ENCODE results near the gene MRPL52. TPM values are rescaled to one million over a fixed set of nuclear protein-coding genes. Genes with fewer than 3 reads are reported as not detected.
"Not testable (repeated sequence)": the region's sequence is repeated elsewhere in the genome, so short reads cannot be mapped to it uniquely, and the experiment has no call there.

The MRPL52 gene
- total RNA-seq, 1 donor from 2014 or later = 196 TPM

DNA sequence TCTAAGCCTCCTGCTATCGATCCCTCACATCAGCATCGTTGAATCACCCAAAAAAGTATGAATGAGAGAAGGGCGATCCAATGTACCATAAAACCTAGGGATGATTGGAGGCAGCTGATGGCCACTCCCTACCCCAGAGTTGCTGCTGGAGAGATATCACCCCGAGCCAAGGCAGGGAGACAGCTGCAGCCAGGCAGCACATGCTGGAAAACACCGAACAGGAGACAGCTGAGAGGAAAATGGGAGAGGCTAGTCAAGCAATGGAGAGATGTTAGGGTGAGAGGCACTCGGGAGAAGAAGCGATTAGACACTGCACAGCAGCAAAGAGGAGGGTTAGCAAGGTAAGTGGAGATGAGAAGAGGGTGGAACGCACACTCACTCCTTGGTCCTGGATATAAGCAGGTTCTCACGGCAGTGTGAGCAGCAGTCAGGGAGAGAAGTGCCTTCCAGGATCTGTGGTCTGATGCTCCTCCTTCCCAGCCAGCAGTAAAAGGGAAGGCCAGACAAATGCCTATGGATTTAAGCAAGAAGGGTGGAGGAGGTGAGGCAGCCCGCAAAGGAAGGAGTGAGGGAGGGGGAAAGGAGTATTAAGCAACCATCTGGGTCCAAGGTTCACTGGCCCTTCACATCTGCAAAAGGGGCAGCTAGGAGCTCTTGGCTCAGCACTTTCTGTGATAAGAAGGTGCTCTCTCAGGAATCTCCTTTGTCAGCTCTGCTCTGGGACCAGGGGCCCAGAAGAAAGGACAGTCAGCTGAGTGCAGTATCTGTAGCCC is 14.6 kb upstream of the MRPL52 start, which contains the start of gene SLC7A7:
Gene SLC7A7 (minus strand): TSS at position 495 of the 773 bp plus-strand sequence. CDS start 2,037 bp downstream, outside the sequence.
- Mint-ChIP-seq H3K4me3 (no peak within 1 kb of the TSS), H3K4me1 (ENCODE audit: low read depth) (peaks cover 26% of the 10 kb centered on the region), H3K27me3 (ENCODE audit: insufficient read depth) (peaks cover 7% of the 10 kb centered on the region), H3K36me3 (ENCODE audit: low read depth) (no peaks in the 10 kb centered on the region), H3K9me3 (no peaks in the 10 kb centered on the region), H3K27ac (no peak within 1 kb of the TSS)
- intact Hi-C loops (cut with micrococcal nuclease) = loop anchor here (10.0 kb wide), 2 partner anchors 100 to 160 kb away; no protein-coding TSS in a partner anchor
- no peak for DNase-seq (ENCODE audit: low spot score)

DNA sequence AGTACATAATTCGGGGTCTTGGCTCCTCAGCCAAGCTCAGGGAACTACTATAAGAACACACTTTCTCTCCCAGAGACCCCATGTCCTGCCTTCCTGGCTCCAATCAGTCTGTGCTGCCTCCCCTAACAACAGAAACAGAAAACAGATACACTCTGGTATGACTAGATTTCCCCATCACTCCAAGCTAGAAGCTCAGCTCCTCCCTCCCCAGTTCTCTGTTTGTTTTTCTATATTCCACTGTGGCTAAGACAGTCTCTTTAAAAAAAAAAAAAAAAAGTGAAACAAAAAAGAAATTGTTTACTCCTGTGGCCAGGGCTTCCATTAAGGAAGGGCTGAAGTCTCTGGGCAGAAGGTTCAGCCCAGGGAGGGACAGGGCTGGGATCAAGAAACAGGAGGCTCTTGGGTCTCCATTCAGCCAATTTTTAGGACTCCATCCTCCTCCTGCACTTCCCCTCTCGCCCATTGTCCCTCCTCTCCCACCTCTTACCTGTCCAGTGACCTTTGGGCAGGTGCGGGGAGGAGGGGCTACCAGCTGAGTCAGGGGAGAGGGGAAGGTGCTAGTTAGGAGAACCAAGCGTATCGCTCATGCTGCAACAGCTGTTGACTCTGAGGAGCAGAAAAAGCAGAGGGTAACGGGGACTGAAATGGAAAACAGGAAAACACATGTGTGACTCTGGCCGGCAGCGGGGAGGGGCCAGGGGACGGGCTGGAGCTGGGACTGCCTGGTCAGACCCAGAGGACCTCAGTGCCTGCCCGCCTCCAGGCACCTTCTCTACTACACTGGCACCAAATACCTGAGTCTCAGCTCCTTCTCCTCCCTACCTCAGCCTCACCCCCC is 10.3 kb upstream of the MRPL52 start:
- no peak for DNase-seq (ENCODE audit: low spot score)

DNA sequence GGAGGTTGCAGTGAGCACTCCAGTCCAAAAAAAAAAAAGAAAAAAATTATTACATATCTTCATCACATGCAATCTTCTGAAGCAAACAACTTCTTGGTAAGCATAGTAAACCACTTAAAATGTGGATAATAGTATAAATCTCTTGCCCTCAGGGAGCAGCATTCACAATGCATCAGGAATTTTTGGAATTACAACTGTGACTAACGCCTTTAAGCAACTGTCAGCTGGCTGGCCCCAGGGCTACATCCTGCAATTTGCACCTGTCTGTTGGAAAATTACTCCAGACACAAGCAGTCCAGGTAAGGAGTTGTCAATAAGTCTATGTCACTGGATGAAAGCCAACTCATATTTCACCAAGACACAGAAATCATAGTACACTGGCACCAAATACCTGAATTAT is 9.0 kb upstream of the MRPL52 start:
- H3K4me1 Mint-ChIP-seq (ENCODE audit: low read depth) = peaks cover 38% of the 10 kb centered on the region
- H3K27ac Mint-ChIP-seq = no peak overlapping the region
- intact Hi-C loops (cut with micrococcal nuclease) = no loop called here
- no peak for DNase-seq (ENCODE audit: low spot score)
- peaks cover 8% of the 10 kb centered on the region for H3K27me3 Mint-ChIP-seq (ENCODE audit: insufficient read depth)
- H3K9me3 Mint-ChIP-seq = no peaks in the 10 kb centered on the region
- no peak overlapping the region for H3K4me3 Mint-ChIP-seq
- H3K36me3 Mint-ChIP-seq (ENCODE audit: low read depth) = peaks cover under 1% of the 10 kb centered on the region

More for the DNA sequence above, 10.3 kb upstream of the MRPL52 start:
- peaks cover 8% of the 10 kb centered on the region for H3K27me3 Mint-ChIP-seq (ENCODE audit: insufficient read depth)
- H3K27ac Mint-ChIP-seq = peak overlapping the region; percentile 70
- H3K4me3 Mint-ChIP-seq = no peak overlapping the region
- H3K4me1 Mint-ChIP-seq (ENCODE audit: low read depth) = peaks cover 31% of the 10 kb centered on the region
- no peaks in the 10 kb centered on the region for H3K36me3 Mint-ChIP-seq (ENCODE audit: low read depth)
- H3K9me3 Mint-ChIP-seq = no peaks in the 10 kb centered on the region
- intact Hi-C loops (cut with micrococcal nuclease) = loop anchor here (10.0 kb wide), 2 partner anchors 105 to 165 kb away; no protein-coding TSS in a partner anchor

DNA sequence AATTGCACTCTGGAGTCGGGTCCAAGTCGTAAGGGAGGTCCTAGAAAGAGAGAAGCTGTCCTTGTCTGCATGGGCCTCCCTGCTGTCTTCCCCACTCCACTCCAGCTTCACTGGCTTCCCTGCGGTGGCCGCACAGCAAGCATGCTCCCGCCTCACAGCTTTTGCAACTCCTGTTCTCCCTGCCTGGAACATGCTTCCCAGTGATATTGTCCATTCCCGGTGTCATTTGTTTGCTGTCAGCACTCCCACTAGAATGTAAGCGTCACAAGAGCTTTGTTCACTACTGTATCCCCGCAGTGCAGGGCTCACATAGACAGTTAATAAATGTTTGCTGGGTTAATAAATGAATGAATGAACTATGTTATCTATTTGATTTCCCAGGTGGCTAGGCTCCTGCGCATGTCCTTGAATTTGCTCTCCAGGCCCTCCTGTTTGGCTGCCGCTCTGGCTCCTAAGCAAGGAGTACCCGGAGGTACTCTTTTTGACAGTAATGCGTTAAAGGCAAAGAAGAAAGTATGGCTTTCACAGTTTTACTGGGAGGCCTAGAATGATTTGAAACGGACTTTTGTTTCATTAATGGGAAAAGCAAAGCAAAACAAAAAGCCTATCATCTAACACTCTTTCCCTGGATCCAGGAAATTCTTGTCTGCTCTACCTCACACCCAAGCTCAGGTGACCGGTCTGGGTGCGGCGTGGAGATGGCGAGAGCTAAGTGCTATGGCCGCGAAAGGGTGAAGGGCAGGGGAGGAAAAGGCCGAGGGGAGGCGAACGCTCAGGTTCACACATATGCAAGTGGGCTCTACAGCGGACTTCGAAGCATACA is 8.3 kb upstream of the MRPL52 start:
- intact Hi-C loops (cut with micrococcal nuclease) = loop anchor here (2.0 kb wide), 2 partner anchors 161 to 251 kb away; partner anchors contain the start of gene AJUBA
- Mint-ChIP-seq H3K36me3 (ENCODE audit: low read depth) (peaks cover 2% of the 10 kb centered on the region), H3K27me3 (ENCODE audit: insufficient read depth) (peaks cover 8% of the 10 kb centered on the region), H3K4me3 (peak overlapping the region; percentile 5), H3K9me3 (no peaks in the 10 kb centered on the region), H3K4me1 (ENCODE audit: low read depth) (peaks cover 35% of the 10 kb centered on the region), H3K27ac (no peak overlapping the region)
- no peak for DNase-seq (ENCODE audit: low spot score)

DNA sequence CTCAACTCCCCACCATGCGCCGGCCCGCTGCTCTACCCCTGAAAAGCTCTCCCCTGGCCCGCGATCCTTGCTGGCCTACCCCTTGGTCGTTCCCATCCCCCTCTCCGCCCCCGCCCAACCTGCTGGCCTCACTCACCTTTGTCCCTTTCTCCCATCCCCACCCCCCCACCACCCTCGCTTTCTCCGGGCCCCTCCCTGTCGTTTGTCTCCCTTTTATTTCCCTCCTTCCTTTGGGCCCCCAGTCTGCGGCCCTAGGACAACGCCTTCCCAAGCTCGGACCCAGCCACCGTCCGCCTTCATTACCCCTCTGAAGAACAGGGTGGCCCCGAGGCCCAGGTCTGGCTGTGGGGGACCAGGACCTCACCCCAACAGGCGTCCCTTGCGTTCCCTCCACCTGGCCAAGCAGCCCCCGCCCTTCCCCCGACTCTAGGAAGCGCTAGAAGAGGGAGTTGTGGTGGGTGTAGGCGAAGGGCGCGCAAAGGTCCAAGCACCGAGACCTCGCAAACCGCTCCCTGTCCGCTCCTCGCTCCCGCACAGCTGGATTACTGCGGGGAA is 7.6 kb upstream of the MRPL52 start:
- no peaks in the 10 kb centered on the region for H3K9me3 Mint-ChIP-seq

DNA sequence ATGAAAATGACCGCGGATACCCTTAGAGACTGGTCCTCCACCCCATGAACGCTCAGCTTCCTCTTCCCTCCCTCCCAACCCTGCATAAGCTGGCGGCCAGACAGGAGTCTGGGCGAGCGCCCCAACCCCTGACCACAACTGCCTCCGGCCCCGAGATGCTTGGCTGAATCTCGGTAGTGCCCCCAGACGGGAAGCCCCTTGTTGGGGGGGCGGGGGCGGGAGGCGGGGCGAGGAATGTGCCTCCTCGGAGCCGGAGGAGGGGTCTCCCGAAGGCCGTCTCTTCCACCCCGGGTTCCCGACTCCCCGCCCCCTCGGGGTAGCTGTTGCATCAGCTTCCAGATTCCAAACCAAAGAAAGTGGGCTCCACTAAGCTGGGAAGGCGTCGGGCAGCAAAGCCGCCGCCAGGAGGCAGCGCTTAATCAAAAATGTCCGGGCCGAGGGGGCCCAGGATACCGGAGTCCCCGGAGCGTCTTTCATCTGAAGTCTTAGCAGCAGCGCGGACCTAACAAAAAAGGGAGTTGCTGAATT is 7.1 kb upstream of the MRPL52 start:
- Mint-ChIP-seq H3K4me1 (ENCODE audit: low read depth) (peaks cover 35% of the 10 kb centered on the region), H3K27me3 (ENCODE audit: insufficient read depth) (peaks cover 8% of the 10 kb centered on the region), H3K4me3 (peak overlapping the region; percentile 60), H3K27ac (no peak overlapping the region), H3K36me3 (ENCODE audit: low read depth) (peaks cover 2% of the 10 kb centered on the region), H3K9me3 (no peaks in the 10 kb centered on the region)
- intact Hi-C loops (cut with micrococcal nuclease) = loop anchor here (1.0 to 2.0 kb wide), 4 partner anchors 31 to 252 kb away; partner anchors contain the start of gene AJUBA
- DNase-seq (ENCODE audit: low spot score) = peak; percentile 52

More for the DNA sequence above, 7.6 kb upstream of the MRPL52 start:
- intact Hi-C loops (cut with micrococcal nuclease) = loop anchor here (2.0 kb wide), 2 partner anchors 161 to 251 kb away; partner anchors contain the start of gene AJUBA
- DNase-seq (ENCODE audit: low spot score) = no peak
- Mint-ChIP-seq H3K27me3 (ENCODE audit: insufficient read depth) (peaks cover 8% of the 10 kb centered on the region), H3K4me3 (no peak overlapping the region), H3K36me3 (ENCODE audit: low read depth) (peaks cover 2% of the 10 kb centered on the region), H3K4me1 (ENCODE audit: low read depth) (peaks cover 35% of the 10 kb centered on the region), H3K27ac (no peak overlapping the region)

DNA sequence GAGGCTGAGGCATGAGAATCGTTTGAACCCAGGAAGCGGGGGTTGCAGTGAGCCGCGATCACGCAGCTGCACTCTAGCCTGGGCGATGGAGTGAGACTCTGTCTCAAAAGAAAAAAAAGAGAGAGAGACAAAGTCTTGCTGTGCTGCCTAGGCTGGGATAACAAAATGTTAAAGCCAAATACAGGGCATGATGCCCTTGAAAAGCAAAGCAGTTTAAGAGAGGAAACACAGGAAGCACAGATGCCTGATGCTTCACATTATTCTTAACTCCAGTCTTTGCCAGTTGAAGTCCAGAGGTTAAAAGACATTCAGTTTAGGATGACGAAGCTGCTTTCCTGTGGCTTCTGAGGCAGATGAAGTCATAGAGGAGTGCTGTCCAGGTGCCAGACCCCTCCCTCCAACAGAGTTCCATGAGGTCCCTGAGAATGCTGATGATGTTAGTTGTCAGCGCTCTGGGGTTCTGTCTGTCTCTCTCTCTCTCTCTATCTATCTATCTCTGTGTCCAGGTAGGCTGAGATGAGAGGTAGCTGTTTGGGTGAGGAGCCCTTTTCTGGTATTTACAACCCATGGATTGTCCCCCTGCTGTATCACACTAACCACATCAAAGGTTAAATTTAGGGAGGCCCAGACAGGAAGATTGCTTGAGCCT is 4.9 kb upstream of the MRPL52 start:
- Mint-ChIP-seq H3K27me3 (ENCODE audit: insufficient read depth) (peaks cover 5% of the 10 kb centered on the region), H3K4me3 (no peak overlapping the region), H3K9me3 (peaks cover 6% of the 10 kb centered on the region), H3K4me1 (ENCODE audit: low read depth) (peaks cover 32% of the 10 kb centered on the region), H3K27ac (no peak overlapping the region), H3K36me3 (ENCODE audit: low read depth) (peaks cover 2% of the 10 kb centered on the region)
- intact Hi-C loops (cut with micrococcal nuclease) = no loop called here
- no peak for DNase-seq (ENCODE audit: low spot score)

DNA sequence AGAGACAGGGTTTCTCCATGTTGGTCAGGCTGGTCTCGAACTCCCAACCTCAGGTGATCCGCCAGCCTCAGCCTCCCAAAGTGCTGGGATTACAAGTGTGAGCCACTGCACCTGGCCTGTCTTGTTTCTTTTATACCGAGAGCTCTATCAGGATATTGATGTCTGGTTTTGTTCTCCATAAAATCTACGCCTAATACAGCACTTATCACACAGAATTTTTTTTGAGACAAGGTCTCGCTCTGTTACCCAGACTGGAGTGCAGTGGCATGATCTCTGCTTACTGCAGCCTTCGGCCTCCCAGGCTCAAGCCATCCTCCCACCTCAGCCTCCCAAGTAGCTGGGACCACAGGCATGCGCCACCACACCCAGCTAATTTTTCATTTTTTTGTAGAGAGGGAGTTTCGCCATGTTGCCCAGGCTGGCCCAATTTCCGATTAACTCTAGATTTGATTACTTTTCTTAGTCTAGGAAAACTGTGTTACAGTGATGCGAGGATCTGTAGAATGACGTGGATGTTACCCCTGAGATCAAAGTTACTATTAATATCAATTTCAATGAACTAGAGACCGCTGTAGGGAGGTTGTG is 519 bp upstream of the MRPL52 start:
- peaks cover 39% of the 10 kb centered on the region for H3K4me1 Mint-ChIP-seq (ENCODE audit: low read depth)
- H3K4me3 Mint-ChIP-seq = peak overlapping the region; percentile 95
- H3K27me3 Mint-ChIP-seq (ENCODE audit: insufficient read depth); DNase-seq (ENCODE audit: low spot score); H3K9me3 Mint-ChIP-seq: not testable (repeated sequence)
- peaks cover 21% of the 10 kb centered on the region for H3K36me3 Mint-ChIP-seq (ENCODE audit: low read depth)
- intact Hi-C loops (cut with micrococcal nuclease) = loop anchor here (1.0 to 2.0 kb wide), 5 partner anchors 24 to 240 kb away; partner anchors contain the start of genes DAD1, LRP10, OXA1L and RBM23
- peak overlapping the region; percentile 91 for H3K27ac Mint-ChIP-seq

DNA sequence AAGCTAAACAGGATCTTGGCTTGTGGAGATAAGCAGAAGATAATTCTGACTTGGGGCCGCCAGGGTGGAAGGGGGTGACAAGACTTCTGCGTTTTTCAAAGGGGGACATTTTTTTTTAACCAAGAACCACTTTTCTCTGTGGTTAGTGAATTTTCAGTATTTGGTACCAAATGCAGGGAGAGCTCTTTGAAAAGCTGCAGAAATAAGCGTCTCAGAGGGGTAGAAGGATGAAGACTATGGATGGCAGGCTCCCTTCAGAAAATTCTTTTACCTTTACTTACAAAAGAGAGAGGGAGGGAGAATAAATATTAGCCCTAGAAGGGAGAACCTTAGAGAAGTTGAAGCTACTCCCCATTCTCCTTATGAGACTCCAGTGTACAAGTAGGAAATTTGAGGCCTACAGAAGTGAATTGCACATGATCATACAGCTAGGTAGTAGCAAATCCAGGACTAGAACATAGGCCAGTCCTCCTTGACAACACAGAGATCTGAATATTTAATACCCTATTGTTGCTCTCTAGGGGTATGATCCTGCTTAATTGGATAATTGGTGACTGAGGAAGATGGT is 840 bp downstream of the MRPL52 start:
- H3K9me3 Mint-ChIP-seq = peaks cover 6% of the 10 kb centered on the region
- DNase-seq (ENCODE audit: low spot score) = no peak
- intact Hi-C loops (cut with micrococcal nuclease) = no loop called here
- peak overlapping the region; percentile 91 for H3K27ac Mint-ChIP-seq
- H3K36me3 Mint-ChIP-seq (ENCODE audit: low read depth) = peaks cover 27% of the 10 kb centered on the region
- peaks cover 30% of the 10 kb centered on the region for H3K4me1 Mint-ChIP-seq (ENCODE audit: low read depth)
- H3K4me3 Mint-ChIP-seq = peak overlapping the region; percentile 95
- H3K27me3 Mint-ChIP-seq (ENCODE audit: insufficient read depth) = no peaks in the 10 kb centered on the region

DNA sequence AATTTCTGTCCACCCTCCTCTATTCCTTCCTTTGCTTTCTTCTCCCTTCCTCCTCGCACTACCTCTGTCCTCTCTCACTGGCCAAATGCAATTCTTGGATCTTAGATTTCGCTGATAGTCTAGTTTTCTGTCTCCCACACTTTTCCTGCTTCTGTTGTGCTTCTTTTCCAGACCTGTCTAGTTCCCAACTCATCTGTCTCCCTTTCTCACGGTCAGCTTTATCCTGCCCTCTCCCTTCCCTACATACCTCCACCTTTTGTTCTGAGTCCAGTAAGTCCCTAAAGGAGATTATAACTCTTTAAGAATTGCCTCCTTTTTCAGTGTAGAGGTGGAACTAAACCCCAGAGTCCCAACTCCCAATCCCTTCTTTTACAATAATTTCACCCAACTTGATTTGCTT is 5.8 kb downstream of the MRPL52 start:
- DNase-seq (ENCODE audit: low spot score) = no peak
- peaks cover 13% of the 10 kb centered on the region for H3K27me3 Mint-ChIP-seq (ENCODE audit: insufficient read depth)
- peaks cover 30% of the 10 kb centered on the region for H3K36me3 Mint-ChIP-seq (ENCODE audit: low read depth)
- no peak overlapping the region for H3K27ac Mint-ChIP-seq
- intact Hi-C loops (cut with micrococcal nuclease) = no loop called here
- no peaks in the 10 kb centered on the region for H3K9me3 Mint-ChIP-seq
- no peak overlapping the region for H3K4me3 Mint-ChIP-seq
- H3K4me1 Mint-ChIP-seq (ENCODE audit: low read depth) = peaks cover 20% of the 10 kb centered on the region

Data from activated T-helper 1 cell treated with anti-CD3 and anti-CD28 coated beads, Interleukin-12 subunit alpha, Interleukin-12 subunit beta, Interleukin-2, Interleukin-4 antibody, amounts not matched to agents 30 ng/mL and 10 ng/mL and 1 ng/mL, durations not matched to agents 14 hours and 24 hours and 36 hours (primary cell).